Right lobe of liver (tissue), 6 donors: ENCODE results near the gene CYFIP2. TPM values are rescaled to one million over a fixed set of nuclear protein-coding genes. Genes with fewer than 3 reads are reported as not detected.

ENCODE experiments used
- ATAC-seq, 4 donors: fragments of 200-7000 bp; cut with Tn5 transposase; one replicate each; pipeline ENCODE4 v1.9.1; 2020; ENCODE audit warnings: mild to moderate bottlenecking in 4 of 4, moderate library complexity in 4 of 4
- DNase-seq, 3 donors: peaks; one replicate each; pipeline ENCODE4 v3.0.0-alpha.2; 2020
- H3K27ac ChIP-seq, 3 donors: fragments of 200-600 bp; one replicate each; pipeline ENCODE4 v1.8.0; 2022
- H3K27me3 ChIP-seq, 2 donors: fragments of 200-600 bp; one replicate each; pipeline ENCODE4 v1.8.0; 2022
- H3K36me3 ChIP-seq, 4 donors: fragments of 200-600 bp; sonication (generic) in 1 of 4; one replicate each; pipeline versions ENCODE4 v1.5.1 to v1.8.0; 2017 to 2022; ENCODE audit warnings: control low read depth in 1 of 4
- H3K4me1 ChIP-seq, 4 donors: fragments of 200-600 bp; sonication (generic) in 1 of 4; one replicate each; pipeline versions ENCODE4 v1.5.1 to v1.8.0; 2017 to 2022; ENCODE audit warnings: control low read depth in 1 of 4
- H3K4me3 ChIP-seq, 3 donors: fragments of 200-600 bp; one replicate each; pipeline ENCODE4 v1.8.0; 2022
- H3K9me3 ChIP-seq, 4 donors: fragments of 200-600 bp; sonication (generic) in 1 of 4; one replicate each; pipeline versions ENCODE4 v1.5.1 to v1.8.0; 2017 to 2022; ENCODE audit warnings: control low read depth in 1 of 4
- CTCF ChIP-seq, 4 donors: fragments of 200-600 bp in 3 of 4; fragments of 450-650 bp in 1 of 4; IDR thresholded peaks; one replicate each; pipeline versions ENCODE4 v1.5.1 to v1.8.0; 2016 to 2022; ENCODE audit warnings: antibody characterized with exemption in 4 of 4, mild to moderate bottlenecking in 2 of 4
- POLR2A ChIP-seq: fragments of 450-650 bp; IDR thresholded peaks from one replicate; pipeline ENCODE4 v1.6.1; 2017; ENCODE audit warnings: antibody characterized with exemption, mild to moderate bottlenecking
- WGBS: methylation state at CpG from one replicate; pipeline ENCODE4 v1.1.6; 2018; ENCODE audit warnings: low coverage, low lambda C conversion rate; ENCODE audit not compliant: insufficient coverage; ENCODE audit errors: missing lambda C conversion rate; 5-methylcytosine and 5-hydroxymethylcytosine counted together
- intact Hi-C, 2 donors: fragments of 100-400 bp; cut with DNase I; formaldehyde crosslinking; loops; one replicate each; pipeline versions ENCODE4 v1.11.2 to v1.14.1; 2022
- total RNA-seq, 6 experiments: library from RNA; depleted of rRNA in 2 of 6; stranded (reverse); fragments of >200 nt in 2 of 6; fragmentation: NEBNext Ultra II Directional in 3 of 6; extraction: Animal tissue kit (Norgen Biotek cat#: 25700) in 3 of 6; gene quantifications; one replicate each; pipeline versions ENCODE4 v1.1.0 to v1.2.4, GENCODE V29; 2016 to 2023
- donor health status: DM: no; HTN: yes; CAD: no.
- donor health status: DM: no; HTN: no; CAD: no.
- donor health status: DM: no; HTN: no; CAD: no.
- donor health status: DM: no; HTN: yes; CAD: no.
- donor health status: DM: no; HTN: yes; CAD: no.

CYFIP2 gene
- total RNA-seq, 6 experiments from 2014 or later, result 20.6 to 89.1 (median 49.6) TPM

GRCh38 chr5:157362982-157363381 lies 97.1 kb downstream of the CYFIP2 start:
- Histone ChIP-seq H3K27ac (no peak overlapping the region), H3K4me1 (no peaks in the 10 kb centered on the region), H3K9me3 (no peaks in the 10 kb centered on the region), H3K27me3 (no peaks in the 10 kb centered on the region), H3K4me3 (no peak overlapping the region), H3K36me3 (peaks cover 0 to 14% (median 0%) of the 10 kb centered on the region in 4 donors)
- 89% methylated on average over 6 of the region's 7 CpGs for WGBS
- DNase-seq (no peak), ATAC-seq (no peak)
- no peak for TF ChIP-seq CTCF (IDR thresholded peaks at IDR 0.05)
- no peak for TF ChIP-seq POLR2A
- intact Hi-C loops, result no loop called here

GRCh38 chr5:157365732-157366131 lies 99.8 kb downstream of the CYFIP2 start:
- Histone ChIP-seq H3K4me1 (no peaks in the 10 kb centered on the region), H3K36me3 (peaks cover 0 to 8% (median 0%) of the 10 kb centered on the region in 4 donors), H3K9me3 (no peaks in the 10 kb centered on the region), H3K27ac (no peak overlapping the region), H3K27me3 (no peaks in the 10 kb centered on the region), H3K4me3 (no peak overlapping the region)
- WGBS, result 87% methylated on average over 2 of the region's 2 CpGs
- intact Hi-C loops, result no loop called here
- TF ChIP-seq CTCF (IDR thresholded peaks at IDR 0.05) (no peak), POLR2A (no peak)
- no peak for DNase-seq
- ATAC-seq, result no peak

- Histone ChIP-seq H3K4me1 (no peaks in the 10 kb centered on the region), H3K9me3 (no peaks in the 10 kb centered on the region), H3K36me3 (no peaks in the 10 kb centered on the region), H3K4me3 (no peak overlapping the region), H3K27ac (no peak overlapping the region), H3K27me3 (no peaks in the 10 kb centered on the region)
- ATAC-seq, result peak in 1 of 4 donors; percentile 30
- intact Hi-C loops, result no loop called here
- TF ChIP-seq POLR2A (no peak), CTCF (IDR thresholded peaks at IDR 0.05) (peak in 2 of 4 donors; percentile 12)
- DNase-seq, result no peak
- WGBS, result 75% methylated on average over 7 of the region's 7 CpGs
Observed at GRCh38 chr5:157366741-157367674, 101.1 kb downstream of the CYFIP2 start.

- WGBS, result 100% methylated on average over 1 of the region's 2 CpGs
Observed at GRCh38 chr5:157369507-157369906, 103.6 kb downstream of the CYFIP2 start.

More at GRCh38 chr5:157369507-157369906, 103.6 kb downstream of the CYFIP2 start:
- H3K4me3 ChIP-seq, result no peak overlapping the region
- DNase-seq, result no peak
- H3K9me3 ChIP-seq, result no peaks in the 10 kb centered on the region
- no peak overlapping the region for H3K27ac ChIP-seq
- intact Hi-C loops, result no loop called here
- H3K27me3 ChIP-seq, result no peaks in the 10 kb centered on the region
- H3K4me1 ChIP-seq, result no peaks in the 10 kb centered on the region
- no peaks in the 10 kb centered on the region for H3K36me3 ChIP-seq
- no peak for ATAC-seq
- TF ChIP-seq CTCF (IDR thresholded peaks at IDR 0.05), result no peak
- TF ChIP-seq POLR2A, result no peak
